ENCODE results near the gene PSMG2.
"Not testable (repeated sequence)": the region's sequence is repeated elsewhere in the genome, so short reads cannot be mapped to it uniquely, and the experiment has no call there.

Gene PSMG2

DNA sequence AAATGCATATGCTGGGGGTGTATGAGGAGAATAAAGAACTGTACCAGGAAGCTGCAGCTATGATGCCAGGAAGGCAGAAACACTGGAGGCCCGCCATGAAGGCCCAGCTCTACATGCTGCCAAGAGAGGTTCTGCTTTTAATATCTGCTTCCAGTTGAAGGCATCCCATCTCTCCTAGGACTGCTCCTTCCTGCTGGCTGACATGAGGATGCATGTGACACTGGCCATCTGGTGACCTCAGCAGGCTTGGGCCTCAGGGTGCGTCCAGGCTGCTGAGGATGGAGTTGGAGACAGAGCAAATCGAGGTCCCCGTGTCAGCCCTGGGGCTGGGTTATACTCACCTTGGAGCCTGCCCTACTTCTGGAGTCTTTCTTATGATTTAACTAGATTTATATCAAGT, 49.0 kb downstream of the PSMG2 start:
- Histone ChIP-seq H3K9me3 (ENCODE audit: low read length) (no peaks in the 10 kb centered on the region), H3F3A (ENCODE audit: insufficient read depth, low read length) (no peaks in the 10 kb centered on the region), H3K79me2 (ENCODE audit: insufficient read depth, low read length) (no peaks in the 10 kb centered on the region), H3K27ac (ENCODE audit: low read depth, low read length, poor library complexity, severe bottlenecking) (no peak overlapping the region), H3K4me3 (ENCODE audit: low read depth, low read length, poor library complexity, severe bottlenecking) (no peak overlapping the region), H3K9ac (ENCODE audit: low read length) (no peak overlapping the region), H3K4me1 (ENCODE audit: insufficient read depth, low read length, severe bottlenecking) (peaks cover 25% of the 10 kb centered on the region), H3K36me3 (ENCODE audit: insufficient read depth, low read length) (no peaks in the 10 kb centered on the region), H3K4me2 (ENCODE audit: low read length) (no peak overlapping the region), H4K20me1 (ENCODE audit: insufficient read depth, low read length) (no peaks in the 10 kb centered on the region), H3K9me2 (ENCODE audit: low read depth, low read length) (no peaks in the 10 kb centered on the region), H3K27me3 (ENCODE audit: insufficient read depth, low read length) (peaks cover 6% of the 10 kb centered on the region; the same call in 1 of the 2 replicates), H2AFZ (ENCODE audit: low read length) (no peak overlapping the region)
- TF ChIP-seq EZH2 (IDR thresholded peaks at IDR 0.05; ENCODE audit: borderline replicate concordance, low read length) (no peak), CTCF (IDR thresholded peaks at IDR 0.05; ENCODE audit: low read length) (no peak)

GRCh38 chr18:12754511-12754910, 51.7 kb downstream of the PSMG2 start:
- no peak overlapping the region for H3K4me2 ChIP-seq (ENCODE audit: low read length)
- no peak for TF ChIP-seq EZH2 (IDR thresholded peaks at IDR 0.05; ENCODE audit: borderline replicate concordance, low read length)
- no peak for TF ChIP-seq CTCF (IDR thresholded peaks at IDR 0.05; ENCODE audit: low read length)

GRCh38 chr18:12755606-12756005, 52.8 kb downstream of the PSMG2 start:
- not testable (repeated sequence) for H3K4me1 ChIP-seq (ENCODE audit: insufficient read depth, low read length, severe bottlenecking); H4K20me1 ChIP-seq (ENCODE audit: insufficient read depth, low read length); H3K79me2 ChIP-seq (ENCODE audit: insufficient read depth, low read length); H3K9ac ChIP-seq (ENCODE audit: low read length); H3F3A ChIP-seq (ENCODE audit: insufficient read depth, low read length); H3K27ac ChIP-seq (ENCODE audit: low read depth, low read length, poor library complexity, severe bottlenecking); H3K9me3 ChIP-seq (ENCODE audit: low read length); H2AFZ ChIP-seq (ENCODE audit: low read length); H3K9me2 ChIP-seq (ENCODE audit: low read depth, low read length); H3K36me3 ChIP-seq (ENCODE audit: insufficient read depth, low read length); H3K4me3 ChIP-seq (ENCODE audit: low read depth, low read length, poor library complexity, severe bottlenecking); H3K4me2 ChIP-seq (ENCODE audit: low read length)
- H3K27me3 ChIP-seq (ENCODE audit: insufficient read depth, low read length), result peaks cover 11% of the 10 kb centered on the region; the same call in 1 of the 2 replicates

More at GRCh38 chr18:12754511-12754910, 51.7 kb downstream of the PSMG2 start:
- Histone ChIP-seq H3K27me3 (ENCODE audit: insufficient read depth, low read length) (peaks cover 6% of the 10 kb centered on the region; the same call in 1 of the 2 replicates), H3K27ac (ENCODE audit: low read depth, low read length, poor library complexity, severe bottlenecking) (no peak overlapping the region), H3K9me3 (ENCODE audit: low read length) (no peaks in the 10 kb centered on the region), H3K4me1 (ENCODE audit: insufficient read depth, low read length, severe bottlenecking) (peaks cover 17% of the 10 kb centered on the region), H3F3A (ENCODE audit: insufficient read depth, low read length) (no peaks in the 10 kb centered on the region), H3K9ac (ENCODE audit: low read length) (no peak overlapping the region), H3K4me3 (ENCODE audit: low read depth, low read length, poor library complexity, severe bottlenecking) (no peak overlapping the region), H3K9me2 (ENCODE audit: low read depth, low read length) (no peaks in the 10 kb centered on the region), H4K20me1 (ENCODE audit: insufficient read depth, low read length) (no peaks in the 10 kb centered on the region), H3K79me2 (ENCODE audit: insufficient read depth, low read length) (no peaks in the 10 kb centered on the region), H3K36me3 (ENCODE audit: insufficient read depth, low read length) (no peaks in the 10 kb centered on the region), H2AFZ (ENCODE audit: low read length) (no peak overlapping the region)

- not testable (repeated sequence) for H3K27ac ChIP-seq (ENCODE audit: low read depth, low read length, poor library complexity, severe bottlenecking); H3K4me1 ChIP-seq (ENCODE audit: insufficient read depth, low read length, severe bottlenecking); H3K79me2 ChIP-seq (ENCODE audit: insufficient read depth, low read length); H3F3A ChIP-seq (ENCODE audit: insufficient read depth, low read length); H3K4me2 ChIP-seq (ENCODE audit: low read length); H3K9me2 ChIP-seq (ENCODE audit: low read depth, low read length); H4K20me1 ChIP-seq (ENCODE audit: insufficient read depth, low read length); H3K9ac ChIP-seq (ENCODE audit: low read length); H2AFZ ChIP-seq (ENCODE audit: low read length); H3K36me3 ChIP-seq (ENCODE audit: insufficient read depth, low read length); H3K9me3 ChIP-seq (ENCODE audit: low read length); H3K4me3 ChIP-seq (ENCODE audit: low read depth, low read length, poor library complexity, severe bottlenecking)
- peaks cover 15% of the 10 kb centered on the region; the same call in 1 of the 2 replicates for H3K27me3 ChIP-seq (ENCODE audit: insufficient read depth, low read length)
Measured at GRCh38 chr18:12756619-12757239, 53.9 kb downstream of the PSMG2 start.

- H3K79me2 ChIP-seq (ENCODE audit: insufficient read depth, low read length); H3K4me1 ChIP-seq (ENCODE audit: insufficient read depth, low read length, severe bottlenecking); H4K20me1 ChIP-seq (ENCODE audit: insufficient read depth, low read length); H3K4me2 ChIP-seq (ENCODE audit: low read length); H3K27ac ChIP-seq (ENCODE audit: low read depth, low read length, poor library complexity, severe bottlenecking); H2AFZ ChIP-seq (ENCODE audit: low read length); H3F3A ChIP-seq (ENCODE audit: insufficient read depth, low read length); H3K36me3 ChIP-seq (ENCODE audit: insufficient read depth, low read length); H3K4me3 ChIP-seq (ENCODE audit: low read depth, low read length, poor library complexity, severe bottlenecking); H3K9me2 ChIP-seq (ENCODE audit: low read depth, low read length); H3K9me3 ChIP-seq (ENCODE audit: low read length); H3K9ac ChIP-seq (ENCODE audit: low read length): not testable (repeated sequence)
- H3K27me3 ChIP-seq (ENCODE audit: insufficient read depth, low read length), result peaks cover 15% of the 10 kb centered on the region; the same call in 1 of the 2 replicates
Measured at GRCh38 chr18:12758566-12758965, 55.7 kb downstream of the PSMG2 start.

All from OCI-LY1 (cell line).